ENCODE measurements around the gene KRT15. TPM values are rescaled to one million over a fixed set of nuclear protein-coding genes. Genes with fewer than 3 reads are reported as not detected.

Gene KRT15
- total and polyA plus RNA-seq, 9 of the 15 experiments (the other 6 are each of a cell fraction or from before 2014, with no cell fraction given) = 0.28 to 4.4 (median 0.56) TPM

- TF ChIP-seq MGA (IDR thresholded peaks at IDR 0.05) (no peak), RBM17 (IDR thresholded peaks at IDR 0.05; ENCODE audit: borderline replicate concordance, low read depth, low read length) (no peak), RBM25 (IDR thresholded peaks at IDR 0.05; ENCODE audit: low read depth, low read length, severe bottlenecking) (peak; percentile 99), HOXB6 (CRISPR knock-in tag; IDR thresholded peaks at IDR 0.05; ENCODE audit: borderline replicate concordance) (no peak), XRCC3 (IDR thresholded peaks at IDR 0.05) (no peak), ZNF830 (CRISPR knock-in tag; IDR thresholded peaks at IDR 0.05) (no peak), GATA2 (CRISPR knock-in tag; IDR thresholded peaks at IDR 0.05) (no peak), TRIM25 (IDR thresholded peaks at IDR 0.05; ENCODE audit: borderline replicate concordance) (no peak), ADNP (tag; IDR thresholded peaks at IDR 0.05) (peak; percentile 93), ESRRA (IDR thresholded peaks at IDR 0.05; ENCODE audit: borderline replicate concordance, low read depth) (peak; percentile 35; the same call in 1 of the 2 replicates), NR2C2 (CRISPR knock-in tag; IDR thresholded peaks at IDR 0.05) (no peak), NR2C2 (tag; IDR thresholded peaks at IDR 0.05) (no peak), KAT2B (IDR thresholded peaks at IDR 0.05; ENCODE audit: low read depth, low read length) (no peak), KDM4B (IDR thresholded peaks at IDR 0.05; ENCODE audit: borderline replicate concordance in 2 of 2, low read depth in 1 of 2) (no peak)
Observed at GRCh38 chr17:41522301-41523224, 3.9 kb upstream of the KRT15 start (continued).
